Measurements from ENCODE around the gene KSR2.

GRCh38 chr12:117513353-117513752, 455.4 kb downstream of the KSR2 start:
- no peak for TF ChIP-seq POLR2A (IDR thresholded peaks at IDR 0.05; ENCODE audit: low read length)
- TF ChIP-seq GATA1 (IDR thresholded peaks at IDR 0.05; ENCODE audit: low read depth, low read length) = no peak

Measured in erythroblast (primary cell).